Parathyroid adenoma (tissue), 2 donors: ENCODE measurements around the gene ADAMTS1.

ENCODE experiments used
- H2AFZ ChIP-seq: fragments of 300-600 bp; sonication (generic); one replicate; pipeline ENCODE4 v1.7.0; 2017; ENCODE audit warnings: antibody characterized with exemption, mild to moderate bottlenecking
- H3K27ac ChIP-seq: fragments of 300-600 bp; sonication (generic); one replicate; pipeline ENCODE4 v1.7.0; 2017
- H3K27me3 ChIP-seq: fragments of 300-600 bp; sonication (generic); one replicate; pipeline ENCODE4 v1.7.0; 2017; ENCODE audit warnings: low read length; ENCODE audit not compliant: control insufficient read depth, insufficient read depth
- H3K36me3 ChIP-seq: fragments of 300-600 bp; sonication (generic); one replicate; pipeline ENCODE4 v1.7.0; 2017; ENCODE audit warnings: low read length; ENCODE audit not compliant: control insufficient read depth, insufficient read depth
- H3K4me1 ChIP-seq: fragments of 300-600 bp; sonication (generic); one replicate; pipeline ENCODE4 v1.7.0; 2017; ENCODE audit warnings: control low read depth
- H3K4me2 ChIP-seq: fragments of 300-600 bp; sonication (generic); one replicate; pipeline ENCODE4 v1.7.0; 2017; ENCODE audit warnings: low read length
- H3K4me3 ChIP-seq: fragments of 300-600 bp; sonication (generic); one replicate; pipeline ENCODE4 v1.7.0; 2017; ENCODE audit warnings: low read depth, low read length
- H3K79me2 ChIP-seq: fragments of 300-600 bp; sonication (generic); one replicate; pipeline ENCODE4 v1.7.0; 2017; ENCODE audit warnings: control low read depth
- H3K9ac ChIP-seq: fragments of 300-600 bp; sonication (generic); one replicate; pipeline ENCODE4 v1.7.0; 2017; ENCODE audit warnings: mild to moderate bottlenecking
- H3K9me3 ChIP-seq: fragments of 300-600 bp; sonication (generic); one replicate; pipeline ENCODE4 v1.7.0; 2017; ENCODE audit warnings: low read length; ENCODE audit not compliant: control insufficient read depth
- CTCF ChIP-seq: fragments of 300-600 bp; sonication (generic); IDR thresholded peaks from one replicate; pipeline ENCODE4 v1.7.0; 2017; ENCODE audit warnings: antibody characterized with exemption, mild to moderate bottlenecking
- donor health status: primary hyperparathyroidism.

Gene ADAMTS1

GRCh38 chr21:26820509-26820908 is 24.7 kb downstream of the ADAMTS1 start:
- Histone ChIP-seq H3K9ac (no peak overlapping the region), H3K4me1 (no peaks in the 10 kb centered on the region), H3K79me2 (no peaks in the 10 kb centered on the region), H3K27me3 (no peaks in the 10 kb centered on the region), H3K36me3 (no peaks in the 10 kb centered on the region), H3K4me3 (no peak overlapping the region), H3K4me2 (no peak overlapping the region), H2AFZ (no peak overlapping the region), H3K9me3 (no peaks in the 10 kb centered on the region), H3K27ac (no peak overlapping the region)
- no peak for TF ChIP-seq CTCF

GRCh38 chr21:26819740-26820324 is 25.4 kb downstream of the ADAMTS1 start:
- Histone ChIP-seq H3K4me1 (no peaks in the 10 kb centered on the region), H3K79me2 (no peaks in the 10 kb centered on the region), H3K9me3 (no peaks in the 10 kb centered on the region), H3K9ac (no peak overlapping the region), H3K4me3 (no peak overlapping the region), H3K27ac (no peak overlapping the region), H3K4me2 (no peak overlapping the region), H3K36me3 (no peaks in the 10 kb centered on the region), H3K27me3 (no peaks in the 10 kb centered on the region), H2AFZ (no peak overlapping the region)
- no peak for TF ChIP-seq CTCF

GRCh38 chr21:26818906-26819305 is 26.3 kb downstream of the ADAMTS1 start:
- no peaks in the 10 kb centered on the region for H3K9me3 ChIP-seq
- H3K27me3 ChIP-seq, result no peaks in the 10 kb centered on the region
- H2AFZ ChIP-seq, result no peak overlapping the region
- no peaks in the 10 kb centered on the region for H3K79me2 ChIP-seq
- H3K36me3 ChIP-seq, result no peaks in the 10 kb centered on the region
- H3K9ac ChIP-seq, result no peak overlapping the region
- no peak overlapping the region for H3K4me2 ChIP-seq
- no peak overlapping the region for H3K4me3 ChIP-seq
- no peak for TF ChIP-seq CTCF
- H3K27ac ChIP-seq, result no peak overlapping the region
- H3K4me1 ChIP-seq, result no peaks in the 10 kb centered on the region

GRCh38 chr21:26815197-26815596 is 30.0 kb downstream of the ADAMTS1 start:
- H3K27ac ChIP-seq, result no peak overlapping the region
- H3K4me1 ChIP-seq, result no peaks in the 10 kb centered on the region
- no peaks in the 10 kb centered on the region for H3K79me2 ChIP-seq
- H3K9ac ChIP-seq, result no peak overlapping the region
- H3K36me3 ChIP-seq, result no peaks in the 10 kb centered on the region
- no peak overlapping the region for H3K4me2 ChIP-seq
- no peaks in the 10 kb centered on the region for H3K27me3 ChIP-seq
- H2AFZ ChIP-seq, result no peak overlapping the region
- H3K9me3 ChIP-seq, result no peaks in the 10 kb centered on the region
- H3K4me3 ChIP-seq, result no peak overlapping the region
- no peak for TF ChIP-seq CTCF

GRCh38 chr21:26814386-26814785 is 30.8 kb downstream of the ADAMTS1 start:
- no peak for TF ChIP-seq CTCF
- no peak overlapping the region for H2AFZ ChIP-seq
- H3K4me1 ChIP-seq, result no peaks in the 10 kb centered on the region
- no peak overlapping the region for H3K9ac ChIP-seq
- no peak overlapping the region for H3K4me2 ChIP-seq
- no peaks in the 10 kb centered on the region for H3K27me3 ChIP-seq
- H3K36me3 ChIP-seq, result no peaks in the 10 kb centered on the region
- H3K79me2 ChIP-seq, result no peaks in the 10 kb centered on the region
- H3K4me3 ChIP-seq, result no peak overlapping the region
- H3K27ac ChIP-seq, result no peak overlapping the region
- no peaks in the 10 kb centered on the region for H3K9me3 ChIP-seq
